Measurements from ENCODE around the gene PTGES3L. TPM values are rescaled to one million over a fixed set of nuclear protein-coding genes. Genes with fewer than 3 reads are reported as not detected.

Gene PTGES3L
- total RNA-seq, result 1 to 10 TPM; 4.6 to 7.9 TPM
- 4.0 TPM for polyA plus RNA-seq (2013, experiment 1 of 2)
- 4.7 TPM for polyA plus RNA-seq (2013, experiment 2 of 2)
- long read RNA-seq, experiment 1, partial matches to known transcripts, result 2 of 6 reads
- long read RNA-seq, experiment 1, other reads (novel, unspliced or antisense), result 3 of 6 reads
- long read RNA-seq, experiment 2, transcript PTGES3L-206 (7 exons, 855 nt), result major isoform, 9 of 9 reads
- long read RNA-seq, experiment 2, partial matches to known transcripts, result 0 of 9 reads
- long read RNA-seq, experiment 2, other reads (novel, unspliced or antisense), result 0 of 9 reads
- long read RNA-seq, experiment 3, transcript PTGES3L-206 (7 exons, 855 nt), result major isoform, 7 of 10 reads
- long read RNA-seq, experiment 3, partial matches to known transcripts, result 0 of 10 reads
- long read RNA-seq, experiment 3, other reads (novel, unspliced or antisense), result 0 of 10 reads
- long read RNA-seq, experiment 4, partial matches to known transcripts, result 2 of 4 reads
- long read RNA-seq, experiment 4, other reads (novel, unspliced or antisense), result 0 of 4 reads

GRCh38 chr17:42979511-42980273, at the start of gene PTGES3L:
TSS of gene PTGES3L (minus strand) at chr17:42980080. CDS start at chr17:42980053, 27 bp downstream.
- WGBS, 2 experiments (ENCODE audit: insufficient coverage in 1 of 2, insufficient read length in 1 of 2), result 34 to 41% methylated on average over 18 to 20 of the region's 21 CpGs
- peak within 1 kb of the TSS; percentile 84 for H3K9ac ChIP-seq (ENCODE audit: extremely low read depth, low read length, poor library complexity, severe bottlenecking)
- H3K4me1 Mint-ChIP-seq, result peaks cover 20% of the 10 kb centered on the region

GRCh38 chr17:43028221-43028861, 48.5 kb upstream of the PTGES3L start:
- no peak for DNase-seq
- H3K4me1 Mint-ChIP-seq, result peaks cover 30% of the 10 kb centered on the region
- Histone ChIP-seq H3K36me3 (ENCODE audit: control insufficient read depth, insufficient read depth, low read length) (no peaks in the 10 kb centered on the region), H3K9ac (ENCODE audit: extremely low read depth, low read length, poor library complexity, severe bottlenecking) (no peak overlapping the region), H3K4me3 (ENCODE audit: low read length) (no peak overlapping the region), H3K27ac (ENCODE audit: low read depth, low read length) (no peak overlapping the region), H3K27me3 (ENCODE audit: control insufficient read depth, insufficient read depth, low read length, poor library complexity, severe bottlenecking) (no peaks in the 10 kb centered on the region), H3K4me1 (ENCODE audit: control insufficient read depth, insufficient read depth, low read length) (peaks cover 5% of the 10 kb centered on the region), H3K9me3 (ENCODE audit: control insufficient read depth, low read length) (no peaks in the 10 kb centered on the region)
- H3K27ac Mint-ChIP-seq, result no peak overlapping the region
- no peaks in the 10 kb centered on the region for H3K27me3 Mint-ChIP-seq (ENCODE audit: insufficient read depth)
- peaks cover 21% of the 10 kb centered on the region for H3K36me3 Mint-ChIP-seq (ENCODE audit: low read depth)
- TF ChIP-seq CTCF (conservative IDR thresholded peaks at IDR 0.05), result no peak
- no peaks in the 10 kb centered on the region for H3K9me3 Mint-ChIP-seq
- 92 to 97% methylated on average over 10 to 16 of the region's 17 CpGs for WGBS, 2 experiments (ENCODE audit: insufficient coverage in 1 of 2, insufficient read length in 1 of 2)
- no peak overlapping the region for H3K4me3 Mint-ChIP-seq

More at GRCh38 chr17:42979511-42980273, at the start of gene PTGES3L:
- peak; percentile 91 for DNase-seq
- Histone ChIP-seq H3K27me3 (ENCODE audit: control insufficient read depth, insufficient read depth, low read length, poor library complexity, severe bottlenecking) (no peaks in the 10 kb centered on the region), H3K4me1 (ENCODE audit: control insufficient read depth, insufficient read depth, low read length) (peaks cover 5% of the 10 kb centered on the region), H3K4me3 (ENCODE audit: low read length) (peak within 1 kb of the TSS; percentile 86), H3K27ac (ENCODE audit: low read depth, low read length) (peak within 1 kb of the TSS; percentile 66), H3K36me3 (ENCODE audit: control insufficient read depth, insufficient read depth, low read length) (peaks cover 7% of the 10 kb centered on the region), H3K9me3 (ENCODE audit: control insufficient read depth, low read length) (no peaks in the 10 kb centered on the region)
- no peak for TF ChIP-seq CTCF (conservative IDR thresholded peaks at IDR 0.05)
- peak within 1 kb of the TSS; percentile 96 for H3K4me3 Mint-ChIP-seq
- no peaks in the 10 kb centered on the region for H3K9me3 Mint-ChIP-seq
- peak within 1 kb of the TSS; percentile 98 for H3K27ac Mint-ChIP-seq
- no peaks in the 10 kb centered on the region for H3K27me3 Mint-ChIP-seq (ENCODE audit: insufficient read depth)
- peaks cover 15% of the 10 kb centered on the region for H3K36me3 Mint-ChIP-seq (ENCODE audit: low read depth)

All from endodermal cell (in vitro differentiated cells).